PFSK-1 (cell line): ENCODE measurements around the gene LAMB2.

ENCODE experiments used
- FOXP2 ChIP-seq: optimal IDR thresholded peaks from 2 replicates; pipeline ENCODE3; 2011; ENCODE audit warnings: borderline replicate concordance, control low read depth, inconsistent platforms; ENCODE audit not compliant: insufficient read depth; ENCODE audit errors: extremely low read length, extremely low read depth
- POLR2AphosphoS5 ChIP-seq: IDR thresholded peaks from 2 replicates; pipeline ENCODE4 v1.6.1; 2012; ENCODE audit warnings: low read depth, mild to moderate bottlenecking, control low read depth, low read length, moderate library complexity
- REST ChIP-seq, 2 experiments: IDR thresholded peaks; 2 replicates each; pipeline versions ENCODE4 v1.6.1 to v1.8.0; 2011 to 2012; ENCODE audit warnings: low read depth in 2 of 2, low read length in 2 of 2, control low read depth in 1 of 2, inconsistent platforms in 1 of 2, mild to moderate bottlenecking in 1 of 2, moderate library complexity in 1 of 2; ENCODE audit not compliant: insufficient read depth in 1 of 2
- SIN3A ChIP-seq: IDR thresholded peaks from 2 replicates; pipeline ENCODE4 v1.6.1; 2012; ENCODE audit warnings: mild to moderate bottlenecking, low read length, moderate library complexity, borderline replicate concordance; ENCODE audit not compliant: insufficient read depth
- TAF1 ChIP-seq: IDR thresholded peaks from 2 replicates; pipeline ENCODE4 v1.6.1; 2012; ENCODE audit warnings: low read length, control low read depth, borderline replicate concordance; ENCODE audit not compliant: insufficient read depth

Gene LAMB2

GRCh38 chr3:49081429-49081828 is 51.4 kb downstream of the LAMB2 start:
- TF ChIP-seq POLR2AphosphoS5 (no peak), SIN3A (no peak)

- TF ChIP-seq TAF1 = no peak
- no peak for TF ChIP-seq POLR2AphosphoS5
- no peak for TF ChIP-seq SIN3A
- no peak for TF ChIP-seq FOXP2
- no peak for TF ChIP-seq REST (IDR thresholded peaks at IDR 0.05; ENCODE audit: insufficient read depth in 1 of 2, low read depth in 2 of 2, low read length in 2 of 2)
Measured at GRCh38 chr3:49079270-49079669, 53.6 kb downstream of the LAMB2 start.

GRCh38 chr3:49076646-49077045 is 56.2 kb downstream of the LAMB2 start:
- no peak for TF ChIP-seq SIN3A
- no peak for TF ChIP-seq FOXP2
- TF ChIP-seq TAF1 = no peak
- TF ChIP-seq POLR2AphosphoS5 = no peak
- TF ChIP-seq REST (IDR thresholded peaks at IDR 0.05; ENCODE audit: insufficient read depth in 1 of 2, low read depth in 2 of 2, low read length in 2 of 2) = no peak

GRCh38 chr3:49076116-49076515 is 56.7 kb downstream of the LAMB2 start:
- TF ChIP-seq SIN3A (no peak), FOXP2 (no peak), REST (IDR thresholded peaks at IDR 0.05; ENCODE audit: insufficient read depth in 1 of 2, low read depth in 2 of 2, low read length in 2 of 2) (no peak), POLR2AphosphoS5 (no peak), TAF1 (no peak)
